ENCODE results near the gene ZNF649.
"Not testable (repeated sequence)": the region's sequence is repeated elsewhere in the genome, so short reads cannot be mapped to it uniquely, and the experiment has no call there.

The ZNF649 gene

DNA sequence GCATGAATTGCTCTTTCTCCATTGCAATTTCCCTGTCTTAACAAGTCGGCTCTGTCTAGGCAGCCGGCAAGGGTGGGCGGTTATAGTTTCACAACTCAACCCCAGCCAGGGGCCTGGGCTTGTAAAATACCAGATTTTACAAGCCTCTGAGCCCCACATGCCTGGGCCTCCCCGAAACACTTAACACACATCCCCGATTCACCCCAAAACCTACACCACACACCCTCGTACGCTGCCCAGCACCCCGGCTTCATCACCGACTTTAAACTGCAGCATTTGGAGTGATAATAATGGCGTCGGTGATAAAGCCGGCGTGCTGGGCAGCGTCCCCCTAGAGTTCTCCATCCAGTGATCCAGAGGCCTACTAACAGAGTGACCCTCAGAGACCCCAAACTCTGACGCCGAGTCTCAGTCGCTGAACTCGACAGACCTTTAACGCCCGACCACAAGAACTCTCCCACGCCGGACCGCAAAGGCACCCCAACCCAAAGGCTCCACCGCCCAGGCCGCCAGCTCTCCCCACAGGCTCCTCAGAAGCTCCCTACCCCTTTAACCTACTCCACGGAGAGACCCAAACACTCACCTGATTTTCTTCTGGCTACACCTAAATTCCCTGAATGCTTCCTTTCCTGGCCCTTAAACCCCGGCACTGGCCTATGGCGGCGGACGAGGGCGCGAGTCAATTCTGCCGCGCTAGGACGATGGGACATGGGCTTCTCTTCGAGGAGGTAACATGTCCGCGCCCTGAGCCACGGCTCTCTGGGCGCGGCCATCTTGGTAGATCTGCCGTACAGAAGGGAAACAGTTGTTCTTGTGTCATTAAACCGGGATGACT is at the start of gene ZNF649:
Gene ZNF649, minus strand, starts transcription at position 687 of the 835 bp plus-strand sequence. CDS start 4,910 bp downstream, outside the sequence.
- DNase-seq, result peak; percentile 76

GRCh38 chr19:51948975-51949374 is 44.2 kb upstream of the ZNF649 start:
- DNase-seq, result no peak

DNA sequence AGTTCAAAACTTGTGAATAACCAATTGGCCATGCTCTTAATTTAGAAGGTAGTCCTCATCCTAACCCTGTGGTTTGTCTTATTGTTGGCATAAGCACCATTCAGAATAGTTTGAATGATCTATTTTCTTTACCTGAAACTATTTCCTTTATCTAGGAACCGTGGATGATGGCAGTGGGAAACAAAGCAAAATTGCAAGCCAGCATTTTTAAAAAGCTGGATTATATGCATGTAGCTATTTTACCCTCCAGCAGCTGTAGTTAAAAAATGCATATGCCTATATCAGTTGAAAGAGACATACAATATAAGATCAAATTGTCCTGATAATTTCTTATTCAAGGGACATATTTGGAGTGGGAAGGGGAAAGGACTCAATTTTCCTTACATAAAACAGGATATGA is 41.8 kb upstream of the ZNF649 start:
- no peak for DNase-seq

DNA sequence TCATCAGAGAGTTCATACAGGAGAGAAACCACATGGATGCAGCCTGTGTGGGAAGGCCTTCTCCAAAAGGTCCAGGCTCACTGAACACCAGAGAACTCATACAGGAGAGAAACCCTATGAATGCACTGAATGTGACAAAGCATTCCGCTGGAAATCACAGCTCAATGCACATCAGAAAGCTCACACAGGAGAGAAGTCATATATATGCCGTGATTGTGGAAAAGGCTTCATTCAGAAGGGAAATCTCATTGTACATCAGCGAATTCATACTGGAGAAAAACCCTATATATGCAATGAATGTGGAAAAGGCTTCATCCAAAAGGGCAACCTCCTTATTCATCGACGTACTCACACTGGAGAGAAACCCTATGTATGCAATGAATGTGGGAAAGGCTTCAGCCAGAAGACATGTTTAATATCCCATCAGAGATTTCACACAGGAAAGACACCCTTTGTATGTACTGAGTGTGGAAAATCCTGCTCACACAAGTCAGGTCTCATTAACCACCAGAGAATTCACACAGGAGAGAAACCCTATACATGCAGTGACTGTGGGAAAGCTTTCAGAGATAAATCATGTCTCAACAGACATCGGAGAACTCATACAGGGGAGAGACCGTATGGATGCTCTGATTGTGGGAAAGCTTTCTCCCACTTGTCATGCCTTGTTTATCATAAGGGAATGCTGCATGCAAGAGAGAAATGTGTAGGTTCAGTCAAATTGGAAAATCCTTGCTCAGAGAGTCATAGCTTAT is 40.2 kb upstream of the ZNF649 start:
- DNase-seq, result no peak

GRCh38 chr19:51938936-51939335 is 34.1 kb upstream of the ZNF649 start:
- no peak for DNase-seq

GRCh38 chr19:51931921-51932320 is 27.1 kb upstream of the ZNF649 start:
- no peak for DNase-seq

DNA sequence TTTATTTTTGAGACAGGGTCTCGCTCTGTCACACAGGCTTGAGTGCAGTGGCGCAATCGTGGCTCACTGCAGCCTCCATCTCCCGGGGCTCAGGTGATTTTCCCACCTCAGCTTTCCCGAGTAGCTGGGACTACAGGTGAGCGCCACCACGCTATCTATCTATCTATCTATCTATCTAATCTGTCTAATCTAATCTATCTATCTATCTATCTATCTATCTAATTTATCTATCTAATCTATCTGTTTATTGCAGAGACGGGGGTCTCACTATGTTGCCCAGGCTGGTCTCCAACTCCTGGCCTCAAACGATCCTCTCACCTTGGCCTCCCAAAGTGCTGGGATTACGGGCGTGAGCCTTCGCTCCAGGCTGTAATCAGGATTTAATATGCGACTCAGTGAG is 23.0 kb upstream of the ZNF649 start:
- no peak for DNase-seq

DNA sequence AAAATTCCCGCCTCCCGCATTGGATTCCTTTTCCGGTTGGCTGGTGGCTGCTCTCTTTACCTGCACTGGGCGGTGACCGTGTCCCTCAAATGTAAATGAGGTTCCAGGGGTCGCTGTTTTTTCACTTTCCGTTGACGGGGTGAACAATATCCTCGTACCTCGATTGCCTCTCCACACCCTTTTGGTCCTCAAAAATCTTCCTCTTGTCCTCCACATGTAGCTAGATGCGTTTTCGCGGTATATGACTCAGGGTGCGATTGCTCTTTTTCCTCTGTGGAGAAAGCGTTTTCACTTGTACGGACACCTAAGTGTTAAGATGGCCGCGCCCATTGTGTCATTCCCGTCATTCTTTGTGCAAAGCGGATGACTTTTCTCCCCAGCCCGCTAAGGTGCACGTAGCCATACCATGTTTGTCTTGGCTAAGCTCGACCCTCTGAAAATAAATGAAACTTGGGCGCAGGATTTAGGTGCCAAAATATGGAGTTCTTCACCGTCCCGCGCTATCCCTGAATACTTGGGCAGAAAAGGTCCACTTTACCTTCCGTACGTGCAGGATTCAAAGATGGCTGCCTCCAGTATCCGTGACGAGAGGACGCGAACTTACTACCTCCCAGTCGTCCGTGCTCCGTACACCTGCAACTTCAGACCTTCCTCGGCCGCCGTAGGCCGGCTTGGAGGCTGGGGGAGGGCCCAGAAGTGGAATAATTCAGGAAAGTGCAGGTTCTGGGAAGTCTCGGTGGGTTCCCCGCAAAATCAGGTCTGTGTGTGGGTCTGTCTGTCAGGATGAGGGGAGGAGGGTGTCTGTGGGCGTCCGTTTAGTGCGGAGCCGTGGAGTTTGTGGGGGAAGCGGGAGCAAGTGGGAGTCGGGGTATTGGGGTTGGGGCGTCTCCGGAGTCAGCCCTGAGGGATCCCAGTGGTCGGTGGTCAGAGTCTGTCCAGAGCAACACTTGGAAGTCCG is 22.2 kb upstream of the ZNF649 start, which contains the start of gene ZNF613:
Gene ZNF613, plus strand, starts transcription at position 689 of the 958 bp plus-strand sequence. CDS start 8,749 bp downstream, outside the sequence.
- peak; percentile 86 for DNase-seq

DNA sequence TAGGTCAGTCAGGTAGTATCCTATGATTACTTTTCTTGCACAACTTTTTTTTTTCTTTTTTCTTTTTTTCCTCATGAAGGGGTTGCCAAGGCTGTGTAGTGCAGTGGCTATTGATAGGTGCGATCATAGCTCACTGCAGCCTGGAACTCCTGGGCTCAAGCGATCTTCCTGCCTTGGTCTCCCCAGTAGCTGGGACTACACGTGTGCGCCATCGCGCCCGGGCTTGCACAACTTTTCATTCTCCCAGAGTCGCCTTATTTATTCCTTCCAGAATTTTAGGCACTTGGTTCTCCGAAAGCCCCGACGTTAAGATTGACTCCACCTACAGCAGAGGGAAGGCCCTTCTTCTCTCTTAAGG is 21.6 kb upstream of the ZNF649 start:
- DNase-seq, result no peak

DNA sequence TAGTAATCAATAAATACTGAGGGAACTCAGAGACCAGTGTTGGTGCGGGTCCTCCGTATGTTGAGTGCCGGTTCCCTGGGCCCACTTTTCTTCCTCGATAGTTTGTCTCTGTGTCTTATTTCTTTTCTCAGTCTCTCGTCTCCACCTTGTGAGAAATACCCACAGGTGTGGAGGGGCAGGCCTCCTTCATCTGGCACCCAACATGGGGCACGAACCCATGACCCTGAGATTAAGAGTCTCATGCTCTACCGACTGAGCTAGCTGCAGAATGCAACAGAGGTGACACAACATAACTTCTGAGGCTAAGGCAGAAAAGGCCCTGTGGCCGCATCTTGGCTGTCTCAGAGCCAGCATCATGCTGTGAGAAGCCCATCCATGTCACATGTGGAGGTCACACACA is 17.1 kb upstream of the ZNF649 start:
- DNase-seq, result no peak

DNA sequence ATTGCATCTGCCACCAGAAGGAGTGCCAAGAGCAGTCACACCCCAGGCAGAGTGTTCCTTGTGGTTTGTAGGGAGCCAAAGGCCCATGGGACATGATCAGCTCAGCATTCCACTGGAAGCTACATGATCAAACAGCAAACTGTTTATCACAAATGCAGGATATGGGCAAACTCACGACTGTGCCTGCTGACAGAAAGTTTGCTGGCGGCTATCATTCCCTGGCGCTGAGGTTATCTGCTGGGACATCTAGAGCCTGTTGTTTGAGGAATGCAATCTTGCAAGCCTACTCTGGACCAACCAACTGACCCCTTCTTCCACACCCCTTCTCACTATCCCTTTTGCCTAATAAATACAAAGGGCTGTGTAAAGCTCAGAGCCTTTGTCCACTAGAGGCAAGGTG is 14.8 kb upstream of the ZNF649 start:
- DNase-seq, result no peak

GRCh38 chr19:51916167-51916566 is 11.3 kb upstream of the ZNF649 start:
- no peak for DNase-seq

DNA sequence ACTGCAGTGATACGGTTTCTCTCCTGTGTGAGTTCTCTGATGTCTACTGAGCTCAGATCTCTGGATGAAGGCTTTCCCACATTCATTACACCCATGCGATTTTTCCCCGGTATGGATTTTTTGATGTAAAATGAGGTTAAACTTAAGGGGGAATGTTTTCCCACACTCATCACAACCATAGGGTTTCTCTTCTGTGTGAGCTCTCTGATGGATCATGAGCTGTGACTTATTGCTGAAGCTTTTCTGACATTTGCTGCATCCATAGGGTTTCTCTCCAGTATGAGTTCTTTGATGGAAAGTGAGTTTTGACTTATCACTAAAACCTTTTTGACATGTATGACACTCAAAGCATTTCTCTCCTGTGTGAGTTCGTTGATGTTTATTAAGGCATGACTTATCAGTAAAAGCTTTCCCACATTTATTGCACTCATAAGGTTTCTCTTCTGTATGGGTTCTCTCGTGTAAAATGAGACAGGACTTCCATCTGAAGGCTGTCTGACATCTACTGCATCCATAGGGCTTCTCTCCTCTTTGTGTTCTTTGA is 10.6 kb upstream of the ZNF649 start:
- no peak for DNase-seq

DNA sequence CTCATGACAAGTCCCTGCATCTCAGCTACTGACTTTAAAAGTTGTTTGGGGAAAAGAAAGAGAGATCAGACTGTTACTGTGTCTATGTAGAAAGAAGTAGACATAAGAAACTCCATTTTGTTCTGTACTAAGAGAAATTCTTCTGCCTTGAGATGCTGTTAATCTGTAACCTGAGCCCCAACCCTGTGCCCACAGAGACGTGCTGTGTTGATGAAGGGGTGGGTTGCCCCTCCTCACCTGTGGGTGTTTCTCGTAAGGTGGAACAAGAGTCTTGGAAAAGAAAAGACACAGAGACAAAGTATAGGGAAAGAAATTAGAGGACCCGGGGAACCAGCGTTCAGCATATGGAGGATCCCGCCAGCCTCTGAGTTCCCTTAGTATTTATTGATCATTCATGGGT is 3.2 kb upstream of the ZNF649 start:
- not testable (repeated sequence) for DNase-seq

DNA sequence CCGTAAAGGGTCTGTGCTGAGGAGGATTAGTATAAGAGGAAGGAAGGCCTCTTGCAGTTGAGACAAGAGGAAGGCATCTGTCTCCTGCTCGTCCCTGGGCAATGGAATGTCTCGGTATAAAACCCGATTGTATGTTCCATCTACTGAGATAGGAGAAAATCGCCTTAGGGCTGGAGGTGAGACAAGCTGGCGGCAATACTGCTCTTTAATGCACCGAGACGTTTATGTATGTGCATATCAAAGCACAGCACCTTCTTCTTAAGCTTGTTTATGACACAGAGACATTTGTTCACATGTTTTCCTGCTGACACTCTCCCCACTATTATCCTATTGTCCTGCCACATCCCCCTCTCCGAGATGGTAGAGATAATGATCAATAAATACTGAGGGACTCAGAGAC is 1.3 kb upstream of the ZNF649 start:
- DNase-seq, result not testable (repeated sequence)

GRCh38 chr19:51905639-51906038 is 822 bp upstream of the ZNF649 start:
- DNase-seq, result not testable (repeated sequence)

- DNase-seq, result no peak
These were observed 389 bp upstream of the ZNF649 start for GRCh38 chr19:51905206-51905605.

DNA sequence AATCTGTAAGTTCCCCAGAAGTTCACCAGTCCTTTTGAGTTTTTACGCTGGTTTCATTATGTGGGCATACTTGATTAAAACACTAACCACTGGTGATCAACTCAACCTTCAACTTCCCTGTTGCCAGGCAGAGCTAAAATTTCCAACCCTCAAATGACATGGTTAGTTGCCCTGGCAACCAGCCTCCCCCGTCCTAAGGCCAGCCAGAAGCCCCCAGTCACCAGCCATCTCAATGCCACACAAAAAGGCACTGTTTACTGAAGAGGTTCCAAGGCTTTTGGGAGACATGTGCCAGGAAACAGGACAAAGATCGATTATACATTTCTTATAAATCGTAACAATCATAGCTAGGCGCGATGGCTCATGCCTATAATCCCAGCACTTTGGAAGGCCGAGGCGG is 1.6 kb downstream of the ZNF649 start:
- no peak for DNase-seq

- no peak for DNase-seq
These were observed 3.0 kb downstream of the ZNF649 start for GRCh38 chr19:51901860-51902259.

GRCh38 chr19:51891193-51891747 is 13.5 kb downstream of the ZNF649 start:
- DNase-seq, result no peak

DNA sequence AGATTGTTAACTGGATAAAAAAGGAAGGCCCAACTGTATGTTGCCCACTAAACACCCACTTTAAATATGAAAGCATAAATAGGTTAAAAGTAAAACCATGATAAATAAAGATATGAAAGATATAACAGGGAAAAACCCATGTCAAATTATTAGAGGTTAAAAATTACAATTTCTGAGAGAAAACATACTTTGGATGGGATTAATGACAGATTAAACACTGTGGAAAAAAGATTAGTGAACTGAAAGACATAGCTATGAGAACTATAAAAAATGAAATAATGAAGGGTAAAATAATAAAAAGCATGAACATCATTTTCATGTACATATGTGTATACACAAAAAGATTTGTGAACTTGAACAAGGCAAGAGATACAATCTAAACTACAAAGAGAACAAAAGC is 14.9 kb downstream of the ZNF649 start:
- no peak for DNase-seq

Measured in COR-L47 (cell line).